GM23338 (cell line): ENCODE measurements around the gene CTNNA3. TPM values are rescaled to one million over a fixed set of nuclear protein-coding genes. Genes with fewer than 3 reads are reported as not detected.

Experiments
- ATAC-seq: fragments of 200-7000 bp; cut with Tn5 transposase; 3 replicates; pipeline ENCODE4 v1.9.1; 2020
- DNase-seq: peaks from one replicate; pipeline ENCODE4 v3.0.0-alpha.2; 2015; ENCODE audit warnings: low spot score
- H2AFZ ChIP-seq: fragments of 200-600 bp; sonication (generic); 2 replicates; pipeline ENCODE4 v1.8.0; 2016; ENCODE audit warnings: antibody characterized with exemption, mild to moderate bottlenecking, moderate library complexity
- H3F3A ChIP-seq: fragments of 200-600 bp; sonication (generic); replicated peaks from 2 replicates; pipeline ENCODE4 v1.8.0; 2017; ENCODE audit warnings: antibody characterized with exemption, mixed run types, low read depth
- H3K27ac ChIP-seq: fragments of 200-600 bp; sonication (generic); 2 replicates; pipeline ENCODE4 v1.6.1; 2016; ENCODE audit warnings: low read depth
- H3K27me3 ChIP-seq: fragments of 200-600 bp; sonication (generic); 2 replicates; pipeline ENCODE4 v1.8.0; 2016; ENCODE audit warnings: mild to moderate bottlenecking, mixed run types, moderate library complexity; ENCODE audit not compliant: insufficient read depth
- H3K36me3 ChIP-seq: fragments of 200-600 bp; sonication (generic); 2 replicates; pipeline ENCODE4 v1.8.0; 2016; ENCODE audit warnings: mild to moderate bottlenecking; ENCODE audit not compliant: insufficient read depth
- H3K4me1 ChIP-seq: fragments of 200-600 bp; sonication (generic); 2 replicates; pipeline ENCODE4 v1.8.0; 2016; ENCODE audit warnings: mild to moderate bottlenecking, moderate library complexity; ENCODE audit not compliant: insufficient read depth
- H3K4me2 ChIP-seq: fragments of 200-600 bp; sonication (generic); 2 replicates; pipeline ENCODE4 v1.7.1; 2017; ENCODE audit warnings: mixed run types
- H3K4me3 ChIP-seq: fragments of 200-600 bp; sonication (generic); 2 replicates; pipeline ENCODE4 v1.6.1; 2016; ENCODE audit warnings: mixed run types
- H3K79me2 ChIP-seq: fragments of 200-600 bp; sonication (generic); replicated peaks from 2 replicates; pipeline ENCODE4 v1.8.0; 2017; ENCODE audit warnings: mild to moderate bottlenecking; ENCODE audit not compliant: insufficient read depth
- H3K9me2 ChIP-seq: fragments of 200-600 bp; sonication (generic); 2 replicates; pipeline ENCODE4 v1.8.0; 2017; ENCODE audit not compliant: insufficient read depth
- H4K20me1 ChIP-seq: fragments of 200-600 bp; sonication (generic); replicated peaks from 2 replicates; pipeline ENCODE4 v1.8.0; 2017; ENCODE audit warnings: mild to moderate bottlenecking; ENCODE audit not compliant: insufficient read depth
- H3K27ac Mint-ChIP-seq: 2 replicates; pipeline ENCODE4 v1.8.0; 2020; ENCODE audit warnings: inconsistent platforms, mild to moderate bottlenecking, moderate library complexity, mixed read lengths
- H3K27me3 Mint-ChIP-seq: 3 replicates; pipeline ENCODE4 v1.8.0; 2022; ENCODE audit warnings: low read depth, mild to moderate bottlenecking, moderate library complexity, mixed read lengths, inconsistent platforms; ENCODE audit not compliant: insufficient read depth, poor library complexity
- H3K36me3 Mint-ChIP-seq: 3 replicates; pipeline ENCODE4 v1.8.0; 2021; ENCODE audit warnings: low read depth, mild to moderate bottlenecking, inconsistent platforms, moderate library complexity, mixed read lengths
- H3K4me1 Mint-ChIP-seq: 3 replicates; pipeline ENCODE4 v1.8.0; 2020; ENCODE audit warnings: mild to moderate bottlenecking, inconsistent platforms, mixed read lengths
- H3K4me3 Mint-ChIP-seq: 3 replicates; pipeline ENCODE4 v1.8.0; 2021; ENCODE audit warnings: moderate library complexity, mild to moderate bottlenecking, inconsistent platforms, mixed read lengths
- H3K9me3 Mint-ChIP-seq: 3 replicates; pipeline ENCODE4 v1.8.0; 2020; ENCODE audit warnings: moderate library complexity, mild to moderate bottlenecking, inconsistent platforms, mixed read lengths
- CREB1 ChIP-seq: fragments of 250-450 bp; sonication (Bioruptor Pico); IDR thresholded peaks from 2 replicates; pipeline ENCODE4 v1.5.0; 2020; ENCODE audit warnings: low read depth, mild to moderate bottlenecking, moderate library complexity
- CTCF ChIP-seq, 2 experiments: fragments of 200-600 bp in 1 of 2; sonication (generic) in 1 of 2; conservative IDR thresholded peaks; 2 replicates each; pipeline versions ENCODE4 v1.5.1 to v1.6.1; 2016 to 2017; ENCODE audit warnings: antibody characterized with exemption in 2 of 2, low read depth in 2 of 2, mild to moderate bottlenecking in 2 of 2, moderate library complexity in 1 of 2
- EZH2 ChIP-seq: fragments of 200-600 bp; sonication (generic); IDR thresholded peaks from one replicate; pipeline ENCODE4 v1.8.0; 2017; ENCODE audit warnings: antibody characterized with exemption, mild to moderate bottlenecking, low read depth; ENCODE audit not compliant: unreplicated experiment
- EZH2phosphoT487 ChIP-seq: fragments of 200-600 bp; sonication (generic); IDR thresholded peaks from one replicate; pipeline ENCODE4 v1.8.1; 2018; ENCODE audit warnings: antibody characterized with exemption; ENCODE audit not compliant: unreplicated experiment
- JUNB ChIP-seq: IDR thresholded peaks from one replicate; pipeline ENCODE4 v1.6.1; 2016; ENCODE audit warnings: antibody characterized with exemption; ENCODE audit not compliant: unreplicated experiment
- NANOG ChIP-seq: IDR thresholded peaks from 2 replicates; pipeline ENCODE4 v1.6.1; 2016; ENCODE audit warnings: antibody characterized with exemption, borderline replicate concordance
- POLR2AphosphoS5 ChIP-seq: IDR thresholded peaks from 2 replicates; pipeline ENCODE4 v1.6.1; 2016; ENCODE audit warnings: antibody characterized with exemption, low read depth
- STAT1 ChIP-seq: IDR thresholded peaks from one replicate; pipeline ENCODE4 v1.6.1; 2016; ENCODE audit warnings: antibody characterized with exemption; ENCODE audit not compliant: unreplicated experiment
- ZNF114 ChIP-seq: fragments of 250-450 bp; sonication (Bioruptor Pico); IDR thresholded peaks from 2 replicates; pipeline ENCODE4 v1.5.0; 2020; ENCODE audit warnings: mild to moderate bottlenecking, moderate library complexity
- ZNF331 ChIP-seq: fragments of 250-450 bp; sonication (Bioruptor Pico); IDR thresholded peaks from 2 replicates; pipeline ENCODE4 v1.5.0; 2020; ENCODE audit warnings: low read depth, mild to moderate bottlenecking, moderate library complexity
- ZNF462 ChIP-seq: fragments of 250-450 bp; sonication (Bioruptor Pico); IDR thresholded peaks from 2 replicates; pipeline ENCODE4 v1.5.0; 2020; ENCODE audit warnings: mild to moderate bottlenecking, moderate library complexity
- polyA plus RNA-seq: library from polyadenylated mRNA; unstranded; fragments of >200 nt; fragmentation: Nextera tagmentation; extraction: Ambion mirVana; gene quantifications from 2 replicates; pipeline ENCODE4 v1.2.1, GENCODE V29; 2016
- total RNA-seq: library from RNA; depleted of rRNA; stranded (reverse); fragments of >200 nt; shearing (Covaris generic); gene quantifications from 2 replicates; pipeline ENCODE4 v1.2.3, GENCODE V29; 2014
- TF ChIP-seq, protein P1 (sequence below): IDR thresholded peaks from 2 replicates; pipeline ENCODE4 v1.6.1; 2016; ENCODE audit warnings: antibody characterized with exemption
- TF ChIP-seq, protein P2 (sequence below): IDR thresholded peaks from one replicate; pipeline ENCODE4 v1.6.1; 2018; ENCODE audit warnings: antibody characterized with exemption; ENCODE audit not compliant: unreplicated experiment

Gene CTNNA3
- total and polyA plus RNA-seq, 2 experiments from 2014 or later: 0.71 to 3.3 TPM

GRCh38 chr10:66414943-66415342 lies 1281.1 kb downstream of the CTNNA3 start:
- 0 out of 2 replicates have a peak, but pooled peaks cover 3% of the 10 kb centered on the region for H3K9me2 ChIP-seq
- H3K27ac Mint-ChIP-seq: no peak overlapping the region
- H3K4me3 ChIP-seq: no peak overlapping the region
- no peak overlapping the region for H3K4me2 ChIP-seq
- H3K36me3 ChIP-seq: no peaks in the 10 kb centered on the region
- no peak for DNase-seq
- H3K27me3 ChIP-seq: no peaks in the 10 kb centered on the region
- peaks cover under 1% of the 10 kb centered on the region; the same call in 1 of the 3 replicates for H3K4me1 Mint-ChIP-seq
- no peaks in the 10 kb centered on the region for H3F3A ChIP-seq
- no peak for ATAC-seq
- no peak overlapping the region for H3K4me3 Mint-ChIP-seq
- no peaks in the 10 kb centered on the region for H3K79me2 ChIP-seq
- no peak overlapping the region for H3K27ac ChIP-seq
- H3K4me1 ChIP-seq: no peaks in the 10 kb centered on the region
- H3K9me3 Mint-ChIP-seq: peaks cover 13% of the 10 kb centered on the region; the same call in 2 of the 3 replicates
- H4K20me1 ChIP-seq: no peaks in the 10 kb centered on the region
- peaks cover 2% of the 10 kb centered on the region for H3K27me3 Mint-ChIP-seq
- no peak overlapping the region for H2AFZ ChIP-seq
- TF ChIP-seq EZH2 (no peak), NANOG (no peak), CTCF (conservative IDR thresholded peaks at IDR 0.05; ENCODE audit: low read depth in 2 of 2) (no peak), ZNF462 (CRISPR knock-in tag) (no peak), EZH2phosphoT487 (no peak), STAT1 (no peak), JUNB (no peak), POLR2AphosphoS5 (no peak), ZNF114 (CRISPR knock-in tag) (no peak), CREB1 (CRISPR knock-in tag) (no peak), ZNF331 (no peak)
- TF ChIP-seq, protein P1, sequence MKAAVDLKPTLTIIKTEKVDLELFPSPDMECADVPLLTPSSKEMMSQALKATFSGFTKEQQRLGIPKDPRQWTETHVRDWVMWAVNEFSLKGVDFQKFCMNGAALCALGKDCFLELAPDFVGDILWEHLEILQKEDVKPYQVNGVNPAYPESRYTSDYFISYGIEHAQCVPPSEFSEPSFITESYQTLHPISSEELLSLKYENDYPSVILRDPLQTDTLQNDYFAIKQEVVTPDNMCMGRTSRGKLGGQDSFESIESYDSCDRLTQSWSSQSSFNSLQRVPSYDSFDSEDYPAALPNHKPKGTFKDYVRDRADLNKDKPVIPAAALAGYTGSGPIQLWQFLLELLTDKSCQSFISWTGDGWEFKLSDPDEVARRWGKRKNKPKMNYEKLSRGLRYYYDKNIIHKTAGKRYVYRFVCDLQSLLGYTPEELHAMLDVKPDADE: no peak
- TF ChIP-seq, protein P2, sequence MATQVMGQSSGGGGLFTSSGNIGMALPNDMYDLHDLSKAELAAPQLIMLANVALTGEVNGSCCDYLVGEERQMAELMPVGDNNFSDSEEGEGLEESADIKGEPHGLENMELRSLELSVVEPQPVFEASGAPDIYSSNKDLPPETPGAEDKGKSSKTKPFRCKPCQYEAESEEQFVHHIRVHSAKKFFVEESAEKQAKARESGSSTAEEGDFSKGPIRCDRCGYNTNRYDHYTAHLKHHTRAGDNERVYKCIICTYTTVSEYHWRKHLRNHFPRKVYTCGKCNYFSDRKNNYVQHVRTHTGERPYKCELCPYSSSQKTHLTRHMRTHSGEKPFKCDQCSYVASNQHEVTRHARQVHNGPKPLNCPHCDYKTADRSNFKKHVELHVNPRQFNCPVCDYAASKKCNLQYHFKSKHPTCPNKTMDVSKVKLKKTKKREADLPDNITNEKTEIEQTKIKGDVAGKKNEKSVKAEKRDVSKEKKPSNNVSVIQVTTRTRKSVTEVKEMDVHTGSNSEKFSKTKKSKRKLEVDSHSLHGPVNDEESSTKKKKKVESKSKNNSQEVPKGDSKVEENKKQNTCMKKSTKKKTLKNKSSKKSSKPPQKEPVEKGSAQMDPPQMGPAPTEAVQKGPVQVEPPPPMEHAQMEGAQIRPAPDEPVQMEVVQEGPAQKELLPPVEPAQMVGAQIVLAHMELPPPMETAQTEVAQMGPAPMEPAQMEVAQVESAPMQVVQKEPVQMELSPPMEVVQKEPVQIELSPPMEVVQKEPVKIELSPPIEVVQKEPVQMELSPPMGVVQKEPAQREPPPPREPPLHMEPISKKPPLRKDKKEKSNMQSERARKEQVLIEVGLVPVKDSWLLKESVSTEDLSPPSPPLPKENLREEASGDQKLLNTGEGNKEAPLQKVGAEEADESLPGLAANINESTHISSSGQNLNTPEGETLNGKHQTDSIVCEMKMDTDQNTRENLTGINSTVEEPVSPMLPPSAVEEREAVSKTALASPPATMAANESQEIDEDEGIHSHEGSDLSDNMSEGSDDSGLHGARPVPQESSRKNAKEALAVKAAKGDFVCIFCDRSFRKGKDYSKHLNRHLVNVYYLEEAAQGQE: no peak
- H3K36me3 Mint-ChIP-seq: peaks cover 7% of the 10 kb centered on the region
